ENCODE results near the gene ODF2. TPM values are rescaled to one million over a fixed set of nuclear protein-coding genes. Genes with fewer than 3 reads are reported as not detected.

Gene ODF2
- total and polyA plus RNA-seq, 2 experiments from 2014 or later, result 17.5 to 26.9 TPM

GRCh38 chr9:128528445-128529160 is 72.8 kb downstream of the ODF2 start:
- no peaks in the 10 kb centered on the region for H3F3A ChIP-seq (replicated peaks; ENCODE audit: low read depth)
- no peak overlapping the region for H3K4me3 ChIP-seq
- Mint-ChIP-seq H3K36me3 (ENCODE audit: low read depth) (peaks cover 22% of the 10 kb centered on the region), H3K4me1 (peaks cover 3% of the 10 kb centered on the region; the same call in 2 of the 3 replicates), H3K27ac (no peak overlapping the region), H3K9me3 (no peaks in the 10 kb centered on the region), H3K27me3 (ENCODE audit: insufficient read depth, low read depth, poor library complexity) (peaks cover 3% of the 10 kb centered on the region), H3K4me3 (no peak overlapping the region)
- no peak overlapping the region for H3K27ac ChIP-seq (ENCODE audit: low read depth)
- H3K27me3 ChIP-seq (ENCODE audit: insufficient read depth), result no peaks in the 10 kb centered on the region
- no peaks in the 10 kb centered on the region for H4K20me1 ChIP-seq (replicated peaks; ENCODE audit: insufficient read depth)
- DNase-seq (ENCODE audit: low spot score), result no peak
- no peak for ATAC-seq
- H3K36me3 ChIP-seq (ENCODE audit: insufficient read depth), result peaks cover 19% of the 10 kb centered on the region; the same call in 1 of the 2 replicates
- H3K4me1 ChIP-seq (ENCODE audit: insufficient read depth), result no peaks in the 10 kb centered on the region
- no peak for TF ChIP-seq POLR2AphosphoS5 (IDR thresholded peaks at IDR 0.05; ENCODE audit: low read depth)
- no peak for TF ChIP-seq EZH2phosphoT487 (IDR thresholded peaks at IDR 0.05; ENCODE audit: unreplicated experiment)
- TF ChIP-seq ZNF114 (CRISPR knock-in tag; IDR thresholded peaks at IDR 0.05), result no peak
- TF ChIP-seq STAT1 (IDR thresholded peaks at IDR 0.05; ENCODE audit: unreplicated experiment), result no peak
- no peak for TF ChIP-seq ZNF462 (CRISPR knock-in tag; IDR thresholded peaks at IDR 0.05)
- TF ChIP-seq, protein P1, sequence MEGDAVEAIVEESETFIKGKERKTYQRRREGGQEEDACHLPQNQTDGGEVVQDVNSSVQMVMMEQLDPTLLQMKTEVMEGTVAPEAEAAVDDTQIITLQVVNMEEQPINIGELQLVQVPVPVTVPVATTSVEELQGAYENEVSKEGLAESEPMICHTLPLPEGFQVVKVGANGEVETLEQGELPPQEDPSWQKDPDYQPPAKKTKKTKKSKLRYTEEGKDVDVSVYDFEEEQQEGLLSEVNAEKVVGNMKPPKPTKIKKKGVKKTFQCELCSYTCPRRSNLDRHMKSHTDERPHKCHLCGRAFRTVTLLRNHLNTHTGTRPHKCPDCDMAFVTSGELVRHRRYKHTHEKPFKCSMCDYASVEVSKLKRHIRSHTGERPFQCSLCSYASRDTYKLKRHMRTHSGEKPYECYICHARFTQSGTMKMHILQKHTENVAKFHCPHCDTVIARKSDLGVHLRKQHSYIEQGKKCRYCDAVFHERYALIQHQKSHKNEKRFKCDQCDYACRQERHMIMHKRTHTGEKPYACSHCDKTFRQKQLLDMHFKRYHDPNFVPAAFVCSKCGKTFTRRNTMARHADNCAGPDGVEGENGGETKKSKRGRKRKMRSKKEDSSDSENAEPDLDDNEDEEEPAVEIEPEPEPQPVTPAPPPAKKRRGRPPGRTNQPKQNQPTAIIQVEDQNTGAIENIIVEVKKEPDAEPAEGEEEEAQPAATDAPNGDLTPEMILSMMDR (conservative IDR thresholded peaks at IDR 0.05; ENCODE audit: low read depth in 2 of 2), result no peak
- TF ChIP-seq JUNB (IDR thresholded peaks at IDR 0.05; ENCODE audit: unreplicated experiment), result no peak
- TF ChIP-seq ZNF331 (CRISPR knock-in tag; IDR thresholded peaks at IDR 0.05; ENCODE audit: low read depth), result no peak
- no peak for TF ChIP-seq ETS1 (IDR thresholded peaks at IDR 0.05)
- no peak overlapping the region for H3K4me2 ChIP-seq
- no peaks in the 10 kb centered on the region for H3K79me2 ChIP-seq (replicated peaks; ENCODE audit: insufficient read depth)
- no peaks in the 10 kb centered on the region for H3K9me2 ChIP-seq (ENCODE audit: insufficient read depth)
- no peak overlapping the region for H2AFZ ChIP-seq

All from GM23338 (cell line).